Measurements from ENCODE around the gene PHACTR4. TPM values are rescaled to one million over a fixed set of nuclear protein-coding genes. Genes with fewer than 3 reads are reported as not detected.
A peak's percentile ranks its signal among the peaks of the same experiment; 100 is the strongest.

Gene PHACTR4
- total and polyA plus RNA-seq, 9 of the 15 experiments (the other 6 are each of a cell fraction or from before 2014, with no cell fraction given) = 6.4 to 43.6 (median 14.2) TPM

DNA sequence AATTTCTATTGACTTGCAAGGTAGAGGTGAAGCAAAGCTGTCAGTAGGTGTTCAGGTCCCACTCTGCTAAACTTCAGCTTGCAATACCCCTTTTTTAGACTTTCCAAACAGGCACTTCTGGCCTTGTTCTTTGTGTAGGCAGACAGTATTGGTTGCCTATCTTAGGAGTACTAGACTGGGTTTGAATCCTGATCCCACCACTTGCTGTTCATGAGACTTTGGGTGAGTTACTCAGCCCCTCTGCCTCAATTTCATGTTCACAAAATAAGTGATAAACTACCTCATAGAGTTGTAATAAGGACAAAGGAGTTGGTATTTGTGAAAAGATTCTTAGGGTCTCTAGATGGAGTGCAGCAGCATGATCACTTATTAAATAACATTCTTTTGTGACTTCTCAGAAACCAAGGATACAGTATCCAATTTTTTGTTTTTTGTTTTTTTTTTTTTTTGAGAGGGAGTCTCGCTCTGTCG, 141.5 kb downstream of the PHACTR4 start (continued):
- TF ChIP-seq ZHX1 (conservative IDR thresholded peaks at IDR 0.05; ENCODE audit: low read length) = 0 out of 2 replicates have a peak, but pooled peaks have one; percentile 9
- no peak for TF ChIP-seq ZFX (CRISPR knock-in tag; IDR thresholded peaks at IDR 0.05)
- no peak for TF ChIP-seq UBTF (IDR thresholded peaks at IDR 0.05; ENCODE audit: borderline replicate concordance in 1 of 2, low read depth in 2 of 2, low read length in 2 of 2)
- TF ChIP-seq ZNF253 (CRISPR knock-in tag; conservative IDR thresholded peaks at IDR 0.05) = peak; percentile 96
- TF ChIP-seq HNRNPLL (IDR thresholded peaks at IDR 0.05; ENCODE audit: low read depth, low read length, poor library complexity, severe bottlenecking) = no peak
- TF ChIP-seq NUFIP1 (IDR thresholded peaks at IDR 0.05; ENCODE audit: partially characterized antibody) = no peak
- TF ChIP-seq TCF7 (IDR thresholded peaks at IDR 0.05; ENCODE audit: borderline replicate concordance) = no peak
- TF ChIP-seq, protein P1, sequence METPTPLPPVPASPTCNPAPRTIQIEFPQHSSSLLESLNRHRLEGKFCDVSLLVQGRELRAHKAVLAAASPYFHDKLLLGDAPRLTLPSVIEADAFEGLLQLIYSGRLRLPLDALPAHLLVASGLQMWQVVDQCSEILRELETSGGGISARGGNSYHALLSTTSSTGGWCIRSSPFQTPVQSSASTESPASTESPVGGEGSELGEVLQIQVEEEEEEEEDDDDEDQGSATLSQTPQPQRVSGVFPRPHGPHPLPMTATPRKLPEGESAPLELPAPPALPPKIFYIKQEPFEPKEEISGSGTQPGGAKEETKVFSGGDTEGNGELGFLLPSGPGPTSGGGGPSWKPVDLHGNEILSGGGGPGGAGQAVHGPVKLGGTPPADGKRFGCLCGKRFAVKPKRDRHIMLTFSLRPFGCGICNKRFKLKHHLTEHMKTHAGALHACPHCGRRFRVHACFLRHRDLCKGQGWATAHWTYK (CRISPR knock-in tag; IDR thresholded peaks at IDR 0.05) = no peak; the same call in 1 of the 2 replicates
- peak; percentile 62 for TF ChIP-seq MEF2A (IDR thresholded peaks at IDR 0.05; ENCODE audit: control insufficient read depth, low read depth, low read length)
- no peak for TF ChIP-seq SIRT6 (IDR thresholded peaks at IDR 0.05; ENCODE audit: low read depth, low read length)
- no peak for TF ChIP-seq ZNF184 (CRISPR knock-in tag; IDR thresholded peaks at IDR 0.05)
- no peak; a peak in 1 of 4 replicates for TF ChIP-seq KDM4B (IDR thresholded peaks at IDR 0.05; ENCODE audit: borderline replicate concordance in 2 of 2, low read depth in 1 of 2)
- no peak for TF ChIP-seq SMARCB1 (IDR thresholded peaks at IDR 0.05; ENCODE audit: insufficient read length, low read depth)
- no peak for TF ChIP-seq ZBTB17 (CRISPR knock-in tag; IDR thresholded peaks at IDR 0.05)
- TF ChIP-seq ZNF316 (IDR thresholded peaks at IDR 0.05) = 0 out of 2 replicates have a peak, but pooled peaks have one; percentile 1
- TF ChIP-seq, protein P2, sequence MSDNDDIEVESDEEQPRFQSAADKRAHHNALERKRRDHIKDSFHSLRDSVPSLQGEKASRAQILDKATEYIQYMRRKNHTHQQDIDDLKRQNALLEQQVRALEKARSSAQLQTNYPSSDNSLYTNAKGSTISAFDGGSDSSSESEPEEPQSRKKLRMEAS (CRISPR knock-in tag; IDR thresholded peaks at IDR 0.05) = no peak
- no peak for TF ChIP-seq ZNF175 (CRISPR knock-in tag; IDR thresholded peaks at IDR 0.05; ENCODE audit: low read depth)
- no peak for TF ChIP-seq THRA (IDR thresholded peaks at IDR 0.05)
- TF ChIP-seq ZNF695 (CRISPR knock-in tag; IDR thresholded peaks at IDR 0.05) = no peak; the same call in 1 of the 2 replicates
- TF ChIP-seq CREBBP (IDR thresholded peaks at IDR 0.05; ENCODE audit: low read depth, low read length) = no peak
- TF ChIP-seq SRF (CRISPR knock-in tag; IDR thresholded peaks at IDR 0.05) = peak in 1 of 2 experiments; percentile 51; a peak in 1 of 4 replicates

Data from K562 (cell line).